Esophagus squamous epithelium (tissue), 4 donors: ENCODE measurements around the gene COMMD10.

Experiments used
- CTCF ChIP-seq, 6 experiments: fragments of 450-650 bp in 4 of 6; fragments of 200-600 bp in 2 of 6; sonication (generic) in 2 of 6; IDR thresholded peaks; one replicate each; pipeline ENCODE4 v1.5.1; 2016 to 2019; ENCODE audit warnings: antibody characterized with exemption in 6 of 6, mild to moderate bottlenecking in 4 of 6, moderate library complexity in 4 of 6
- POLR2A ChIP-seq, 4 donors: fragments of 450-650 bp; IDR thresholded peaks; one replicate each; pipeline ENCODE4 v1.6.1; 2017; ENCODE audit warnings: antibody characterized with exemption in 4 of 4, mild to moderate bottlenecking in 4 of 4, moderate library complexity in 3 of 4

GRCh38 chr5:116291271-116291670, 206.4 kb downstream of the COMMD10 start:
- TF ChIP-seq POLR2A (IDR thresholded peaks at IDR 0.05) (no peak), CTCF (IDR thresholded peaks at IDR 0.05) (no peak)
